CD4-positive, alpha-beta memory T cell (primary cell): ENCODE data around the gene TMPRSS7. TPM values are rescaled to one million over a fixed set of nuclear protein-coding genes. Genes with fewer than 3 reads are reported as not detected.

ENCODE experiments used
- CTCF ChIA-PET: fragments of 350-600 bp; sonication (Branson Sonifier 250); formaldehyde crosslinking; loops from one replicate; lab custom pipeline; 2021; ENCODE audit warnings: inconsistent platforms; ENCODE audit not compliant: partially characterized antibody; lab: Charles Lee
- POLR2A ChIA-PET: fragments of 350-600 bp; sonication (Branson Sonifier 250); formaldehyde crosslinking; loops from one replicate; lab custom pipeline; 2021; ENCODE audit not compliant: partially characterized antibody; lab: Charles Lee
- DNase-seq, 5 donors: peaks; one replicate each; pipeline versions ENCODE4 v3.0.0 to v3.0.0-alpha.2; 2020 to 2022; ENCODE audit warnings: mixed read lengths in 1 of 5
- H3K27ac ChIP-seq: one replicate; pipeline ENCODE4 v1.7.0; 2013; ENCODE audit warnings: low read depth, low read length
- H3K27me3 ChIP-seq: 2 replicates; pipeline ENCODE4 v1.7.0; 2013; ENCODE audit warnings: mild to moderate bottlenecking, low read length, moderate library complexity; ENCODE audit not compliant: insufficient read depth
- H3K36me3 ChIP-seq: 2 replicates; pipeline ENCODE4 v1.7.0; 2013; ENCODE audit warnings: mild to moderate bottlenecking, low read length, moderate library complexity; ENCODE audit not compliant: insufficient read depth
- H3K4me1 ChIP-seq: 2 replicates; pipeline ENCODE4 v1.7.0; 2013; ENCODE audit warnings: mild to moderate bottlenecking, low read length, moderate library complexity; ENCODE audit not compliant: insufficient read depth
- H3K4me3 ChIP-seq, 2 donors: one replicate each; pipeline ENCODE4 v1.7.0; 2013; ENCODE audit warnings: low read length in 2 of 2, mild to moderate bottlenecking in 1 of 2
- H3K9me3 ChIP-seq, 2 donors: one replicate each; pipeline ENCODE4 v1.7.0; 2013; ENCODE audit warnings: low read length in 2 of 2, control low read depth in 1 of 2; ENCODE audit not compliant: control insufficient read depth in 1 of 2
- H3K27ac Mint-ChIP-seq, 7 donors: one replicate each; pipeline ENCODE4 v1.8.0; 2020 to 2021; ENCODE audit warnings: mixed read lengths in 7 of 7, mild to moderate bottlenecking in 6 of 7, inconsistent platforms in 3 of 7, moderate library complexity in 3 of 7
- H3K27me3 Mint-ChIP-seq, 2 donors: one replicate each; pipeline ENCODE4 v1.8.0; 2020 to 2021; ENCODE audit warnings: mixed read lengths in 2 of 2
- H3K36me3 Mint-ChIP-seq, 2 donors: one replicate each; pipeline ENCODE4 v1.8.0; 2020 to 2021; ENCODE audit warnings: mixed read lengths in 2 of 2, inconsistent platforms in 1 of 2, mild to moderate bottlenecking in 1 of 2
- H3K4me1 Mint-ChIP-seq, 4 donors: one replicate each; pipeline ENCODE4 v1.8.0; 2020 to 2021; ENCODE audit warnings: mixed read lengths in 4 of 4, mild to moderate bottlenecking in 1 of 4
- H3K4me3 Mint-ChIP-seq, 8 donors: one replicate each; pipeline ENCODE4 v1.8.0; 2020 to 2021; ENCODE audit warnings: mixed read lengths in 8 of 8, mild to moderate bottlenecking in 7 of 8, moderate library complexity in 6 of 8, inconsistent platforms in 3 of 8
- H3K9me3 Mint-ChIP-seq, 8 donors: one replicate each; pipeline ENCODE4 v1.8.0; 2020 to 2021; ENCODE audit warnings: mixed read lengths in 8 of 8, mild to moderate bottlenecking in 5 of 8, inconsistent platforms in 3 of 8, moderate library complexity in 1 of 8
- intact Hi-C: fragments of 100-400 bp; cut with micrococcal nuclease; formaldehyde crosslinking; loops from one replicate; pipeline ENCODE4 v1.15.1; 2023
- polyA plus RNA-seq, 2 donors: library from polyadenylated mRNA; unstranded; fragments of 300-500 nt; fragmentation: Illumina TruSeq; gene quantifications; one replicate each; pipeline ENCODE4 v1.2.3, GENCODE V29; 2021
- total RNA-seq, 2 experiments: library from RNA; stranded (reverse); gene quantifications; one replicate each; pipeline ENCODE4 v1.2.3, GENCODE V29; 2021

Gene TMPRSS7
- total and polyA plus RNA-seq, 4 experiments from 2014 or later: 0.15 to 0.26 (median 0.26) TPM; not detected in 1

GRCh38 chr3:112000367-112000771, 34.2 kb upstream of the TMPRSS7 start:
- no peak overlapping the region for H3K27ac ChIP-seq

DNA sequence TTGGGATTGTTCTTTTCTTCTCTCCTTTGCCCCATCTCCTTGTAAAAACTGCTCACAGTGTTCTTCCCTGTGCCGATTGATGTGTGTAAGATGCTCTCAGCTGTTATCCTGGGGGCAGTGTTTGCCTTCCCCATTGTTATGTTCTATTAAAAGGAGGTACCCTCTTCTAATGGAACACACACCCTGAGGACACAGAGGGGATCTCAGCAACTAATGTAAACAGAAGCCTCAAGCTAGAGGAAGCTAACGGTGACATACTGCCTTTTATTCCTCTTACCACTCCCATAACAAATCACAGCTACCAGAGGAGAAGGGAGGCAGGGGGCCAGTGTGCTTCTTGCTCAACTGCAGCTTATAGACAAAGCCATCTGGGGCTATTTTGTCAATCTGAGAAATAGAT, 33.6 kb upstream of the TMPRSS7 start:
- ChIA-PET CTCF (interaction anchor here (1.0 to 9.2 kb wide), 4 partner anchors 10 to 33 kb away, joined by 3 to 75 read pairs (median 36); no protein-coding TSS in a partner anchor), POLR2A (no interaction called here)
- H3K27ac ChIP-seq: no peak overlapping the region
- Mint-ChIP-seq H3K4me3 (no peak overlapping the region), H3K4me1 (peaks cover 25 to 34% (median 28%) of the 10 kb centered on the region in 4 donors), H3K27me3 (no peaks in the 10 kb centered on the region), H3K9me3 (no peaks in the 10 kb centered on the region), H3K27ac (no peak overlapping the region), H3K36me3 (no peaks in the 10 kb centered on the region)
- intact Hi-C loops: no loop called here
- no peak overlapping the region for H3K4me3 ChIP-seq
- H3K4me1 ChIP-seq: peaks cover 23% of the 10 kb centered on the region
- no peak for DNase-seq
- H3K27me3 ChIP-seq: no peaks in the 10 kb centered on the region
- no peaks in the 10 kb centered on the region for H3K36me3 ChIP-seq
- H3K9me3 ChIP-seq: no peaks in the 10 kb centered on the region

More at GRCh38 chr3:112000367-112000771, 34.2 kb upstream of the TMPRSS7 start:
- no peak overlapping the region for H3K4me3 Mint-ChIP-seq
- H3K4me1 ChIP-seq: peaks cover 23% of the 10 kb centered on the region
- H3K36me3 ChIP-seq: no peaks in the 10 kb centered on the region
- H3K9me3 ChIP-seq: no peaks in the 10 kb centered on the region
- no peak overlapping the region for H3K4me3 ChIP-seq
- no peaks in the 10 kb centered on the region for H3K27me3 ChIP-seq
- no peaks in the 10 kb centered on the region for H3K27me3 Mint-ChIP-seq
- intact Hi-C loops: no loop called here
- no peaks in the 10 kb centered on the region for H3K36me3 Mint-ChIP-seq
- ChIA-PET POLR2A (no interaction called here), CTCF (interaction anchor here (1.0 to 9.2 kb wide), 4 partner anchors 9 to 43 kb away, joined by 3 to 75 read pairs (median 36); no protein-coding TSS in a partner anchor)
- no peak for DNase-seq
- no peak overlapping the region for H3K27ac Mint-ChIP-seq
- no peaks in the 10 kb centered on the region for H3K9me3 Mint-ChIP-seq
- peaks cover 25 to 34% (median 28%) of the 10 kb centered on the region in 4 donors for H3K4me1 Mint-ChIP-seq

GRCh38 chr3:112001526-112001925, 33.0 kb upstream of the TMPRSS7 start:
- POLR2A ChIA-PET: interaction anchor here (1.3 kb wide), 1 partner anchor 22 kb away, joined by 3 read pairs; no protein-coding TSS in a partner anchor

GRCh38 chr3:112002096-112002971, 32.2 kb upstream of the TMPRSS7 start:
- Mint-ChIP-seq H3K4me3 (peak overlapping the region in 6 of 8 donors; percentile 18 to 70 (median 48)), H3K36me3 (no peaks in the 10 kb centered on the region), H3K4me1 (peaks cover 25 to 34% (median 28%) of the 10 kb centered on the region in 4 donors), H3K27me3 (no peaks in the 10 kb centered on the region), H3K27ac (peak overlapping the region; percentile 31 to 88 (median 80)), H3K9me3 (no peaks in the 10 kb centered on the region)
- ChIA-PET POLR2A (interaction anchor here (0.7 to 1.3 kb wide), 3 partner anchors 23 to 70 kb away, joined by 3 read pairs; partner anchors contain the start of gene ABHD10), CTCF (interaction anchor here (1.0 to 9.2 kb wide), 5 partner anchors 10 to 41 kb away, joined by 3 to 75 read pairs (median 10); no protein-coding TSS in a partner anchor)
- Histone ChIP-seq H3K27ac (no peak overlapping the region), H3K4me1 (peaks cover 23% of the 10 kb centered on the region), H3K27me3 (no peaks in the 10 kb centered on the region), H3K36me3 (no peaks in the 10 kb centered on the region), H3K9me3 (no peaks in the 10 kb centered on the region), H3K4me3 (no peak overlapping the region)
- no peak for DNase-seq
- intact Hi-C loops: no loop called here

More at GRCh38 chr3:112001526-112001925, 33.0 kb upstream of the TMPRSS7 start:
- Mint-ChIP-seq H3K27ac (peak overlapping the region in 1 of 7 donors; percentile 2), H3K27me3 (no peaks in the 10 kb centered on the region), H3K4me3 (no peak overlapping the region), H3K4me1 (peaks cover 25 to 34% (median 28%) of the 10 kb centered on the region in 4 donors), H3K9me3 (no peaks in the 10 kb centered on the region), H3K36me3 (no peaks in the 10 kb centered on the region)
- intact Hi-C loops: no loop called here
- no peak for DNase-seq
- H3K9me3 ChIP-seq: no peaks in the 10 kb centered on the region
- H3K27me3 ChIP-seq: no peaks in the 10 kb centered on the region
- H3K27ac ChIP-seq: no peak overlapping the region
- no peak overlapping the region for H3K4me3 ChIP-seq
- H3K4me1 ChIP-seq: peaks cover 23% of the 10 kb centered on the region
- CTCF ChIA-PET: interaction anchor here (1.0 to 9.2 kb wide), 5 partner anchors 9 to 34 kb away, joined by 3 to 75 read pairs (median 10); no protein-coding TSS in a partner anchor
- H3K36me3 ChIP-seq: no peaks in the 10 kb centered on the region

DNA sequence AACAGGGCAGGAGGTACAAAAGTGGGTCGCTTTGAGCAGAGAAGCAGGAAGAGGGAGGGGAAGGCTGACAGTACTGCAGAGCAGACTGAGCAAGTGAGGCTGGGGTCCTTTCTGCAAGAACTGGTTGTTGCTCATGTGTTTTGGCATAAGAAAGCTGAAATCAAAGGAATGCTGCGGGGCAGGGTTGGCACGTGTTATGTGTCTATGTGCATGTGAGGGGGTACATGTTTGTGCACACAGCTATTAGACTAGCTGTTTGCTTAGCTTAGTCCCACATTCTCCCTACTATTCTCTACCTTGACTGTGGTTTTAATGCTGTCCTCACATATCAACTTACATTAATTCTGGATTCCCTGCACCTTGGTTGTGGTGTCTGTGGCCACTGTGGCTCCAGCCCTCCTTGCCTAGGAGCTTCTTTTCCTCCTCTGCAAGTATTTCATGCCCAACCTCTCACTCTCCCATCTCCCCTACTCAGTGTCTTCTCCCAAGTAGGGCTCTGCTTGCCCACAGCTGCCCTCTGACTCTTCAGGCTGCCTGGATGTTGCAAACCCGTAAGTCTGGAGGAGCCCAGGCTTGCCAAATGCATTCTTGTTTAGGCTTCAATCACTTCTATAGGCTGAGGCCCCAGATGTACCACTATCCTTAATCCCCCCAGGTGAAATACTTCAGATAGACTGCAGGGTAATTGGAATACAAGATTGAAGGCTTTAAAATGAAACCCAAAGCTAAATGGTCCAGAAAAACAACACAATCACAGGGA, 31.0 kb upstream of the TMPRSS7 start:
- no peak overlapping the region for H3K27ac ChIP-seq
- DNase-seq: no peak
- H3K4me3 Mint-ChIP-seq: peak overlapping the region in 2 of 8 donors; percentile 67 to 70
- peak overlapping the region in 6 of 7 donors; percentile 31 to 83 (median 72) for H3K27ac Mint-ChIP-seq
- no peaks in the 10 kb centered on the region for H3K9me3 Mint-ChIP-seq
- ChIA-PET POLR2A (interaction anchor here (1.2 to 1.6 kb wide), 2 partner anchors 25 to 69 kb away, joined by 3 to 6 read pairs; partner anchors contain the start of gene ABHD10), CTCF (interaction anchor here (2.0 to 9.2 kb wide), 3 partner anchors 10 to 15 kb away, joined by 10 to 75 read pairs (median 68); no protein-coding TSS in a partner anchor)
- H3K36me3 Mint-ChIP-seq: no peaks in the 10 kb centered on the region
- intact Hi-C loops: no loop called here
- H3K9me3 ChIP-seq: no peaks in the 10 kb centered on the region
- H3K27me3 Mint-ChIP-seq: no peaks in the 10 kb centered on the region
- no peaks in the 10 kb centered on the region for H3K27me3 ChIP-seq
- peaks cover 25 to 34% (median 28%) of the 10 kb centered on the region in 4 donors for H3K4me1 Mint-ChIP-seq
- no peak overlapping the region for H3K4me3 ChIP-seq
- H3K4me1 ChIP-seq: peaks cover 23% of the 10 kb centered on the region
- no peaks in the 10 kb centered on the region for H3K36me3 ChIP-seq

DNA sequence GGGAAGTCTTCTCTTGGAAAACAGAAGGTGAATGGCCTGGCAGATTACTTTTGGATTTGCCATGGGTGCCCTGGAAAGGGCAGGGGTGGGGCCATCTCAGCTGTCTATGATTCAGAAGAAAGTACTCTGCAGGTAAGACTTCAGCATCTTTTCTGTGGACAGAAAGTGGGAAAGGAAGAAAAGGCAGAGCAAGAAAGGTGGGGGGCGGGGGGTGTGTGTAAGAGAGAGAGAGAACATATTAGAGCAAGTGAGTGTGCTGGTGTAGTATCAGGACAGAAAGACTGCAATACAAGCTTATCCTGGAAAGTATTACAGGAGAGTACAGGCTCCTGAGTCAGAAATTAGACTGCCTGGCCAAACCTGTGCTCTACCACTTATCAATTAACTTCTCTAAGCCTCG, 30.3 kb upstream of the TMPRSS7 start:
- peak overlapping the region in 1 of 7 donors; percentile 25 for H3K27ac Mint-ChIP-seq
- peaks cover 25 to 34% (median 28%) of the 10 kb centered on the region in 4 donors for H3K4me1 Mint-ChIP-seq
- ChIA-PET CTCF (interaction anchor here (0.6 to 9.2 kb wide), 4 partner anchors 9 to 37 kb away, joined by 3 to 75 read pairs (median 36); no protein-coding TSS in a partner anchor), POLR2A (interaction anchor here (1.6 kb wide), 1 partner anchor 25 kb away, joined by 6 read pairs; the partner anchor contains the start of gene ABHD10)
- Histone ChIP-seq H3K36me3 (no peaks in the 10 kb centered on the region), H3K27ac (no peak overlapping the region), H3K4me3 (no peak overlapping the region), H3K27me3 (no peaks in the 10 kb centered on the region), H3K4me1 (peaks cover 23% of the 10 kb centered on the region), H3K9me3 (no peaks in the 10 kb centered on the region)
- intact Hi-C loops: no loop called here
- no peaks in the 10 kb centered on the region for H3K36me3 Mint-ChIP-seq
- no peak for DNase-seq
- no peak overlapping the region for H3K4me3 Mint-ChIP-seq
- no peaks in the 10 kb centered on the region for H3K9me3 Mint-ChIP-seq
- H3K27me3 Mint-ChIP-seq: no peaks in the 10 kb centered on the region
